ENCODE measurements around the gene CCDC171. TPM values are rescaled to one million over a fixed set of nuclear protein-coding genes. Genes with fewer than 3 reads are reported as not detected.

The CCDC171 gene
- total and polyA plus RNA-seq, 3 donors from 2014 or later = 13.2 to 30.2 (median 21.4) TPM

DNA sequence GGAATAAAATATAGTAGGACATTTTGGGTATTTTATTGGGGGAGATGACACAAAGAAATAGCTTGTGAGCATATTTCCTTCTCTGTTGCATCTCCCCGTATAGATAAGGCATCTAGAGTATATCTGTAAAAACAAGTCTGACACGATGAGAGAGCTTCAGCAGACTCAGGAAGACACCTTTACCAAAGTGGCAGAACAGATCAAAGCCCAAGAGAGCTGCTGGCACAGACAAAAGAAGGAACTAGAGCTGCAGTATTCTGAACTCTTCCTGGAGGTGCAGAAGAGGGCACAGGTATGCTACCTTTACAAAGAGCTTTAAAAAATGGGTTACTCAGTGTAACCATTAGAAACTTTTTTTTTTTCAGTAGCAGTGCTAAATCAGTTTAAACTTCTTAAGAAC is 176.7 kb downstream of the CCDC171 start:
- TF ChIP-seq, protein P1, sequence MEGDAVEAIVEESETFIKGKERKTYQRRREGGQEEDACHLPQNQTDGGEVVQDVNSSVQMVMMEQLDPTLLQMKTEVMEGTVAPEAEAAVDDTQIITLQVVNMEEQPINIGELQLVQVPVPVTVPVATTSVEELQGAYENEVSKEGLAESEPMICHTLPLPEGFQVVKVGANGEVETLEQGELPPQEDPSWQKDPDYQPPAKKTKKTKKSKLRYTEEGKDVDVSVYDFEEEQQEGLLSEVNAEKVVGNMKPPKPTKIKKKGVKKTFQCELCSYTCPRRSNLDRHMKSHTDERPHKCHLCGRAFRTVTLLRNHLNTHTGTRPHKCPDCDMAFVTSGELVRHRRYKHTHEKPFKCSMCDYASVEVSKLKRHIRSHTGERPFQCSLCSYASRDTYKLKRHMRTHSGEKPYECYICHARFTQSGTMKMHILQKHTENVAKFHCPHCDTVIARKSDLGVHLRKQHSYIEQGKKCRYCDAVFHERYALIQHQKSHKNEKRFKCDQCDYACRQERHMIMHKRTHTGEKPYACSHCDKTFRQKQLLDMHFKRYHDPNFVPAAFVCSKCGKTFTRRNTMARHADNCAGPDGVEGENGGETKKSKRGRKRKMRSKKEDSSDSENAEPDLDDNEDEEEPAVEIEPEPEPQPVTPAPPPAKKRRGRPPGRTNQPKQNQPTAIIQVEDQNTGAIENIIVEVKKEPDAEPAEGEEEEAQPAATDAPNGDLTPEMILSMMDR (IDR thresholded peaks at IDR 0.05) = no peak
- no peak for TF ChIP-seq POLR2A (IDR thresholded peaks at IDR 0.05)
- no peaks in the 10 kb centered on the region for H3K36me3 ChIP-seq (ENCODE audit: low read depth, missing control alignments)
- no peaks in the 10 kb centered on the region for H3K4me1 ChIP-seq
- intact Hi-C loops (cut with DNase I; ENCODE audit: low total_unique reads) = no loop called here
- H3K27ac ChIP-seq = no peak overlapping the region
- H3K9me3 ChIP-seq = no peaks in the 10 kb centered on the region
- no peaks in the 10 kb centered on the region for H3K27me3 ChIP-seq
- no peak for DNase-seq
- WGBS, 2 donors = 75 to 81% methylated on average over 2 of the region's 2 CpGs
- H3K4me3 ChIP-seq = no peak overlapping the region

DNA sequence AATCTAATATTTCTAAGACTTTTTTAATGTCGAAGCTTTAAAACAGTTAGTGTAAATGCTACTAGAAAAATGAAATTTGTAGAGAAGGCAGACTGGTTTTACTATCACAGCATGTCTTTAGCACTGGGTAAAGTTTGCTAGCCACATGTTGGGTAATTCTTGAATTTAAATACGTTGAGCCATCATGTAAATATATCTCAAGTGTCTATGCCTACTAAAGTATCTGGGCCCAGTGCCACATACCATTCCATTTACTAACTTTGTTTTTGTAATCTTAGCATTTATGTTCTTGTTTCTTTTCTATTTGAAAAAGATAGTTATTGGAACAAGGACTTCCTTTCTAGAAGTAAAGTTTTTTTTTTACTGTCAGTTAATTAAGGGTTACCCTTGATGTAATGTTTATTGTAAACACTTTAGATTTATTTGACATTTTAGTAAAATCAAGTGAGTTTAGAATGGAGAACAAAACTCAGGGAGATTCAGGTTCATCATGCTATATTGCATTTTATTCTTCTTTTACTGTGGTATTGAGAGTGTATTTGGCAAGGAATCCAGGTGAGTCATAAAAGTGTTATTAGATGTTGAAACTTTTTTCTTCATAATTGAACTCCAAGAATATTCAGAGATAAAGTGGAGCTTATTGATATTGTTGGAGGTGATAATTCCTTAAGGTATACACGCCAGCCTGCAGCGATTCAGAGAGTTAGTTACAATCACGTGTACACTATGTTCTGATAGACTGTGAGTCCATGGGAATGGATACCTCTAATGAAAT is 182.4 kb downstream of the CCDC171 start:
- DNase-seq = no peak
- Histone ChIP-seq H3K9me3 (no peaks in the 10 kb centered on the region), H3K27ac (no peak overlapping the region), H3K4me3 (no peak overlapping the region), H3K36me3 (ENCODE audit: low read depth, missing control alignments) (no peaks in the 10 kb centered on the region), H3K27me3 (no peaks in the 10 kb centered on the region), H3K4me1 (no peaks in the 10 kb centered on the region)
- intact Hi-C loops (cut with DNase I; ENCODE audit: low total_unique reads) = no loop called here
- 60 to 66% methylated on average over 5 of the region's 5 CpGs for WGBS, 2 donors
- no peak for TF ChIP-seq POLR2A (IDR thresholded peaks at IDR 0.05)
- TF ChIP-seq, protein P1 (IDR thresholded peaks at IDR 0.05) = no peak

DNA sequence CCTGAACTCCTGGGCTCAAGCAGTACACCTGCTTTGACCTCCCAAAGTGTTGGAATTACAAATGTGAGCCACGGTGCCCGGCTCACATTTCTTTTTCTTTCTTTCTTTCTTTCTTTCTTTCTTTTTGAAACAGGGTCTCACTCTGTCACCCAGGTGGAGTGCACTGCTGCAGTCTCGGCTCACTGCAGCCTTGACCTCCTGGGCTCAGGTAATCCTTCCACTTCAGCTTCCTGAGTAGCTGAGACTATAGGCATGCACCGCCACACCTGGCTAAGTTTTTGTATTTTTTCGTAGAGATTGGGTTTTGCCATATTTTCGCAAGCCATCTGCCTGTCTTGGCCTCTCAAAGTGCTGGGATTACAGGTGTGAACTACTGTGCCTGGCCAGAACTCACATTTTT is 183.7 kb downstream of the CCDC171 start:
- H3K4me1 ChIP-seq = no peaks in the 10 kb centered on the region
- intact Hi-C loops (cut with DNase I; ENCODE audit: low total_unique reads) = no loop called here
- WGBS, 2 donors = 94 to 96% methylated on average over 6 of the region's 6 CpGs
- H3K27ac ChIP-seq = no peak overlapping the region
- H3K27me3 ChIP-seq = no peaks in the 10 kb centered on the region
- H3K4me3 ChIP-seq = no peak overlapping the region
- H3K9me3 ChIP-seq = no peaks in the 10 kb centered on the region
- DNase-seq = no peak
- H3K36me3 ChIP-seq (ENCODE audit: low read depth, missing control alignments) = no peaks in the 10 kb centered on the region
- TF ChIP-seq, protein P1 (IDR thresholded peaks at IDR 0.05) = no peak
- TF ChIP-seq POLR2A (IDR thresholded peaks at IDR 0.05) = no peak

DNA sequence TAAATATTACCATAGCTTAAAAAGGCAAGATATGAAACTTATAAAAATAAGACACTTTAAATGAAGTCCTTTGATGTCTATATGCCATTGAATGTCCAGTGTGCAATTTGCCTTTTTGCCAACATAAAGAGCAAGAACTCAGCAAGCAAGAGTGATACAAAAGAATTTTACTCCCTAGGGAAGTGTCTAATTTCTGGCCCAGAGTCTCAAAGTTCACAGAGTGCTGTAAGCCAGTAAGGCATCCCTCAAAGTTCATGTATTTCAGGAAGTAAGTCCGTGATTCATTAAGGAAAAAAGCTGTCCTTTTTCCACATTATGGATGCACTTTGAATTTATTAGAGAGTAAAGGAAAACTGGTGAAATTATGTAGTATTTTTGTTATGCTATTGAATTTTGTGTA is 185.2 kb downstream of the CCDC171 start:
- WGBS, 2 donors = 51 to 79% methylated on average over 1 of the region's 1 CpG
- H3K4me3 ChIP-seq = no peak overlapping the region
- DNase-seq = no peak
- no peaks in the 10 kb centered on the region for H3K27me3 ChIP-seq
- intact Hi-C loops (cut with DNase I; ENCODE audit: low total_unique reads) = no loop called here
- H3K27ac ChIP-seq = no peak overlapping the region
- no peaks in the 10 kb centered on the region for H3K4me1 ChIP-seq
- TF ChIP-seq, protein P1 (IDR thresholded peaks at IDR 0.05) = no peak
- no peak for TF ChIP-seq POLR2A (IDR thresholded peaks at IDR 0.05)
- no peaks in the 10 kb centered on the region for H3K36me3 ChIP-seq (ENCODE audit: low read depth, missing control alignments)
- H3K9me3 ChIP-seq = no peaks in the 10 kb centered on the region

DNA sequence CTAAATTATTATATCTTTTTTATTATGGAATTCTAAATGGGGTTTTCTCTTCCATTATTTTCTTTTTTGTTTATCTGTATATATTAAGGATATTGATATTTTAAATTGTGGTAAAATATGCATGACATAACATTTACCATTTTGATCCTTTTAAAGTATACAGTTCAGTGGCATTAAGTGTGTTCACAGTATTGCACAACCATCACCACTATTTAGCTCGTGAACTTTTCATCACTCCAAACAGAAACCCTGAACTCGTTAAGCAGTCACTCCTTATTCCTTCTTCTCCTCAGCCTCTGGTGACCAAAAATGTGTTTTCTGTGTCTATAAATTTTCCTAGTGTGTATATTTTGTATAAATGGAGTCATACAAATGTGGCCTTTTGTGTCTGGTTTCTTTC is 188.2 kb downstream of the CCDC171 start:
- no peaks in the 10 kb centered on the region for H3K27me3 ChIP-seq
- H3K36me3 ChIP-seq (ENCODE audit: low read depth, missing control alignments) = no peaks in the 10 kb centered on the region
- no peak overlapping the region for H3K4me3 ChIP-seq
- intact Hi-C loops (cut with DNase I; ENCODE audit: low total_unique reads) = no loop called here
- 44 to 47% methylated on average over 2 of the region's 2 CpGs for WGBS, 2 donors
- DNase-seq = no peak
- H3K4me1 ChIP-seq = no peaks in the 10 kb centered on the region
- no peak for TF ChIP-seq POLR2A (IDR thresholded peaks at IDR 0.05)
- TF ChIP-seq, protein P1 (IDR thresholded peaks at IDR 0.05) = no peak
- H3K9me3 ChIP-seq = no peaks in the 10 kb centered on the region
- H3K27ac ChIP-seq = no peak overlapping the region
